Measurements from ENCODE around the gene F2.

The F2 gene

GRCh38 chr11:46743693-46744339 lies 24.8 kb downstream of the F2 start:
- no peak for DNase-seq

GRCh38 chr11:46745328-46745727 lies 26.3 kb downstream of the F2 start:
- DNase-seq, result no peak

GRCh38 chr11:46745995-46746394 lies 27.0 kb downstream of the F2 start:
- DNase-seq, result no peak

GRCh38 chr11:46747150-46747549 lies 28.1 kb downstream of the F2 start:
- DNase-seq, result no peak

- no peak for DNase-seq
Measured at GRCh38 chr11:46755962-46756361, 36.9 kb downstream of the F2 start.

GRCh38 chr11:46759196-46759595 lies 40.2 kb downstream of the F2 start:
- DNase-seq, result no peak

- DNase-seq, result no peak
Measured at GRCh38 chr11:46760429-46761128, 41.6 kb downstream of the F2 start.

GRCh38 chr11:46761807-46762206 lies 42.8 kb downstream of the F2 start:
- DNase-seq, result no peak

- DNase-seq, result no peak
Measured at GRCh38 chr11:46762248-46762647, 43.2 kb downstream of the F2 start.

GRCh38 chr11:46766656-46767055 lies 47.6 kb downstream of the F2 start:
- DNase-seq, result no peak

GRCh38 chr11:46769636-46770221 lies 50.7 kb downstream of the F2 start:
- DNase-seq, result no peak

GRCh38 chr11:46776878-46777277 lies 57.9 kb downstream of the F2 start:
- no peak for DNase-seq

GRCh38 chr11:46778416-46778815 lies 59.4 kb downstream of the F2 start:
- DNase-seq, result no peak
